Uterus (tissue), 4 donors: ENCODE measurements around the gene BRMS1L. TPM values are rescaled to one million over a fixed set of nuclear protein-coding genes. Genes with fewer than 3 reads are reported as not detected.

Experiments used
- DNase-seq, 2 donors: peaks; one replicate each; pipeline ENCODE4 v3.0.0-alpha.2; 2019 to 2020
- H3K27ac ChIP-seq, 2 donors: fragments of 200-600 bp; sonication (generic); 1 replicate in 1 of 2; 2 replicates in 1 of 2; pipeline ENCODE4 v1.5.1; 2016 to 2018
- H3K27me3 ChIP-seq, 2 donors: fragments of 200-600 bp; sonication (generic); one replicate each; pipeline ENCODE4 v1.5.1; 2018 to 2019; ENCODE audit warnings: control low read depth in 1 of 2
- H3K36me3 ChIP-seq, 2 donors: fragments of 200-600 bp; sonication (generic); one replicate each; pipeline ENCODE4 v1.5.1; 2019; ENCODE audit warnings: control low read depth in 1 of 2
- H3K4me1 ChIP-seq, 2 donors: fragments of 200-600 bp; sonication (generic); one replicate each; pipeline ENCODE4 v1.5.1; 2018 to 2019; ENCODE audit warnings: control low read depth in 1 of 2
- H3K4me3 ChIP-seq, 2 donors: fragments of 200-600 bp; sonication (generic); 1 replicate in 1 of 2; 2 replicates in 1 of 2; pipeline ENCODE4 v1.5.1; 2018 to 2019; ENCODE audit warnings: mild to moderate bottlenecking in 1 of 2
- H3K9me3 ChIP-seq, 2 donors: fragments of 200-600 bp; sonication (generic); one replicate each; pipeline ENCODE4 v1.5.1; 2019; ENCODE audit warnings: control low read depth in 1 of 2
- CTCF ChIP-seq, 4 experiments: fragments of 200-600 bp in 2 of 4; fragments of 450-650 bp in 2 of 4; sonication (generic) in 2 of 4; IDR thresholded peaks; one replicate each; pipeline ENCODE4 v1.5.1; 2016 to 2019; ENCODE audit warnings: antibody characterized with exemption in 4 of 4, mild to moderate bottlenecking in 2 of 4, moderate library complexity in 1 of 4
- POLR2A ChIP-seq, 2 donors: fragments of 450-650 bp; IDR thresholded peaks; one replicate each; pipeline ENCODE4 v1.6.1; 2016; ENCODE audit warnings: antibody characterized with exemption in 2 of 2, mild to moderate bottlenecking in 1 of 2, moderate library complexity in 1 of 2
- intact Hi-C: fragments of 100-400 bp; cut with DNase I; formaldehyde crosslinking; loops from one replicate; pipeline ENCODE4 v1.15.1; 2023; ENCODE audit warnings: low total_unique reads
- total RNA-seq, 4 donors: library from RNA; depleted of rRNA in 3 of 4; stranded (reverse); fragments of >200 nt in 3 of 4; gene quantifications; one replicate each; pipeline versions ENCODE4 v1.1.0 to v1.2.4, GENCODE V29; 2014 to 2023
- donor health status: DM: yes; HTN: yes; CAD: no.

BRMS1L gene
- total RNA-seq, 4 donors from 2014 or later = 1.5 to 16.3 (median 8.5) TPM

DNA sequence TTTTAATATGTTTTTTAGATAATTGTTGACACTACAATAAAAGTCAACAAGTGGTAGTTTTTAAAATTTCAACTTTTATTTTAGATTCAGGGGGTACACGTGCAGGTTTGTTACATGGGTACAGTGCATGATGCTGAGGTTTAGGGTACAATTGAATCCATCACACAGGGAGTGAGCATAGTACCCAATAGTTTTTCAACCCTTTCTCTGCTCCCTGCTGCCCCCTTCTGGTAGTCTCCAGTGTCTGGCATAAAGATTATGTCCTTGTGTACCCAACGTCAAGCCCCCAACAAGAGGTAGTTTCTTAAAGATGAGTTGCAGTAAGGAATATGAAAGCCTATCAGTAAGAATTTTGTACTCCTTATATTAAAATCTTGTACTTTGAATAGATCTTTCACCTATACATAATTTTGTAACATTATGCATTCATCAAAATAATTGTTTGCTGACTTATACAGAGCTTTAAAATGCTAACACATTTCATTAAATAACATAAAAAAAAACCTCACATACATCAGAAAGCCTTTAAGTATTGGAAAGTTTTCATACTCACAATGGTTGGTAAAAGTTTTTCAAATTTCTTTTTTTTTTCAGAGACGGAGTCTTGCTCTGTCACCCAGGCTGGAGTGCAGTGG is 11.7 kb upstream of the BRMS1L start:
- no peak for DNase-seq
- no peaks in the 10 kb centered on the region for H3K4me1 ChIP-seq
- no peaks in the 10 kb centered on the region for H3K27me3 ChIP-seq
- TF ChIP-seq CTCF (IDR thresholded peaks at IDR 0.05) (peak; percentile 21 to 38 (median 31)), POLR2A (IDR thresholded peaks at IDR 0.05) (no peak)
- no peak overlapping the region for H3K4me3 ChIP-seq
- H3K36me3 ChIP-seq = no peaks in the 10 kb centered on the region
- no peaks in the 10 kb centered on the region for H3K9me3 ChIP-seq
- H3K27ac ChIP-seq = no peak overlapping the region
- intact Hi-C loops = no loop called here

DNA sequence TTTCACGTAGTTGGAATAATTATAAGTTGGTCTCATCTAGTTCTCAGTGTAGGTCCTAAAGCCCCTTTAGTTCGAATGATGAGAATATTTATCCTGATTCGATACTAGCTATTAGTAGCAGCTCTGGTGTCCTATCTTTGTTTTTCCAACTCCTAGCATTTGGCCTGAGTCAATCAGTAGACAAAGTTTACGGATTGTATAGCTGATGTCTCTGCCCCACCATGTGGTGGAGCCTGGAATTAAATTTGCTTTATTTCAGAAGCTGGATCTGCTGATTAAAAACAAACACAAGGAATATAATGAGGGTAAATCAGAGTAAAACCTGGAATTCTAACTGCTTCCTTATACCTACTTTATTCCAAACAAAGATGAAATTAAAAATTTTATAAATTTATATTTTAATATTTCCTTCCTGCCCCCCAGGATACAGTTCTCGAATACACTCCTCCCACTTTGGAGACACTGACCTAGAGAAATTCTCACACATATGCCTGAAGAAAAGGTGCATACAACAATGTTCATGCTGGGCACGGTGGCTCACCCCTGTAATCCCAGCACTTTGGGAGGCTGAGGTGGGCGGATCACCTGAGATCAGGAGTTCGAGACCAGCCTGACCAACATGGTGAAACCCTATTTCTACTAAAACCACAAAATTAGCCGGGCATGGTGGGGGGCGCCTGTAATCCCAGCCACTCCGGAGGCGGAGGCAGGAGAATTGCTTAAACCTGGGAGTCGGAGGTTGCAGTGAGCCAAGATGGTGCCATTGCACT is 7.6 kb upstream of the BRMS1L start:
- Histone ChIP-seq H3K4me3 (no peak overlapping the region), H3K27ac (no peak overlapping the region), H3K4me1 (no peaks in the 10 kb centered on the region), H3K27me3 (no peaks in the 10 kb centered on the region), H3K36me3 (no peaks in the 10 kb centered on the region), H3K9me3 (no peaks in the 10 kb centered on the region)
- no peak for DNase-seq
- TF ChIP-seq CTCF (IDR thresholded peaks at IDR 0.05) = peak; percentile 34 to 52 (median 48)
- TF ChIP-seq POLR2A (IDR thresholded peaks at IDR 0.05) = no peak
- intact Hi-C loops = no loop called here

DNA sequence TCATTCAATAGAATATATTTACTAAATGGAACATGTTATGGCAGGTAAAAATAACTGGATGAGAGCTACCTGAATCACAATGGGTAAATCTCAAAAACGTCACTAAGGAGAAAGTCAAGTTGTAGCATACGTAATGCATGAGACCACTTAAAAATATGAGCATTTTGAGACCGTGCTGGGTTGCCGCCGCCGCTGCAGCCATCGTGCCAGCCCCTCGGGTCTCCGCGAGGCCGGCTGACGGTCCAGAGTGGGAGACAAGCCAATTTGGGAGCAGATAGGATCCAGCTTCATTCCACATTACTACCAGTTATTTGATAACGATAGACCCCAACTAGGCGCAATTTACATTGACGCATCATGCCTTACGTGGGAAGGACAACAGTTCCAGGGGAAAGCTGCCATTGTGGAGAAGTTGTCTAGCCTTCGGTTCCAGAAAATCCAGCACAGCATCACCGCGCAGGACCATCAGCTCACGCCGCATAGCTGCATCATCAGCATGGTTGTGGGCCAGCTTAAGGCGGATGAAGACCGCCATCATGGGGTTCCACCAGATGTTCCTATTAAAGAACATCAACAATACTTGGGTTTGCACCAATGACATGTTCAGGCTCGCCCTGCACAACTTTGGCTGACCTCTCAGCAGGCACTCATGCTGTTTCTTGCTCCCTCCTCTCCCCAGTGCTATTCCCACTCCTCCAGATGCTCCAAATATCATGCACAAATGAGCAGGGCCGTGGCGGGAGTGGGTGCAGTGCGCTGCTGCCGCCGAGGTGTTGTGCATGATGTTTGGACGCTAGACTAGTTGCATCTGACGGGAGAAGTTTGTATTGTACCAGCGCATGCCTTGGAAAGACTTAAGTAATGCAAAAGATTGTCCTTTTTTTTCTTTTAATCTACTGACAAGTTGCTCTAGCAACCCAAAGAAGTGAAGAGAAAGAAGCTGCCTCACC is 6.3 kb upstream of the BRMS1L start:
- H3K9me3 ChIP-seq = no peaks in the 10 kb centered on the region
- no peaks in the 10 kb centered on the region for H3K27me3 ChIP-seq
- TF ChIP-seq CTCF (IDR thresholded peaks at IDR 0.05) = no peak
- TF ChIP-seq POLR2A (IDR thresholded peaks at IDR 0.05) = no peak
- H3K27ac ChIP-seq = no peak overlapping the region
- intact Hi-C loops = no loop called here
- no peak overlapping the region for H3K4me3 ChIP-seq
- DNase-seq = no peak
- H3K4me1 ChIP-seq = no peaks in the 10 kb centered on the region
- no peaks in the 10 kb centered on the region for H3K36me3 ChIP-seq

DNA sequence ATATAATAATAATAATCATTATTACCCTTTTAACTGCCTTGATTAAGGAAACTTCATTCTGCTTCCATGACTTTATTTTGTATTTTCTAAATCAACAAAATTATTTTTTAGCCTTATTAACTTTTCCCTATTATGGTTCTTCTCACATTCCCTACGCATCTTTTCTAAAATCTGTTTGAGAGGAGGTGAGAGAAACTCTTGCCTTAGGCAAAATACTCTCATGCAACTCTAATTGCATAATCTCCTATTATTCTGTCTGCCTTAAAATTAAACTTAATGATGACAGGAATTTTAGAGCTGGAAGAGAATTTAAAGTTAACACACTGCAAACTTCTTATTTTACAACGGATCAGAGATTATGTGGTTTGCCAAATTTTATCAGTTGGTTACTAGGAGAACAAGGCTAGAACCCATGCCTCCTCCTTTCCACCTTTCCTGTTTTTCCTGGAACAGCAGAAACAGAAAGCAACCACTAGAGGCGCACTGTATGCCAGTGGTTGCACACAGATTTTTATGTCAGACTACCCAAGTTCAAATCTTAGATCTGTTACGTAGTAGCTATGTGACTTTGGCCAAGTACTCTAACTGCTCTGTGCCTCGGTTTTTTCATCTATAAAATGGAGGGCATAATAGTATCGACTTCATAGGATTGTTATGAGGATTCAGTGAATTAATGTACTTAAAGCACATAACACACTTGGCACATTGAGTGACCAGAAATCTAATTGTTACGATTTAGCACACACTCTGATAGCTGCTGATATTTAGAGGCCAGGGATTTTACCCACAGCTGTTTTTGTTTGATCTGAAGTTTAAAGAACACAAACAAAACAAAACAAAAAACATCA is 4.3 kb upstream of the BRMS1L start:
- Histone ChIP-seq H3K27me3 (no peaks in the 10 kb centered on the region), H3K36me3 (no peaks in the 10 kb centered on the region), H3K4me3 (no peak overlapping the region), H3K9me3 (no peaks in the 10 kb centered on the region), H3K27ac (no peak overlapping the region), H3K4me1 (no peaks in the 10 kb centered on the region)
- no peak for DNase-seq
- TF ChIP-seq CTCF (IDR thresholded peaks at IDR 0.05) (peak; percentile 32 to 77 (median 55)), POLR2A (IDR thresholded peaks at IDR 0.05) (no peak)
- intact Hi-C loops = no loop called here
